ENCODE measurements around the gene TMBIM1. TPM values are rescaled to one million over a fixed set of nuclear protein-coding genes. Genes with fewer than 3 reads are reported as not detected.

Gene TMBIM1
- total RNA-seq, 2 donors from 2014 or later: 317 to 426 TPM

GRCh38 chr2:218296847-218297246, 4.5 kb upstream of the TMBIM1 start:
- intact Hi-C loops (cut with DNase I, micrococcal nuclease): no loop called here
- ATAC-seq (no peak), DNase-seq (no peak)

- DNase-seq: no peak
- no peak for ATAC-seq
- intact Hi-C loops (cut with DNase I, micrococcal nuclease): no loop called here
Measured at GRCh38 chr2:218296200-218296599, 3.9 kb upstream of the TMBIM1 start.

GRCh38 chr2:218295029-218295428, 2.7 kb upstream of the TMBIM1 start:
- DNase-seq (no peak), ATAC-seq (peak; percentile 11)
- intact Hi-C loops (cut with DNase I, micrococcal nuclease): no loop called here

GRCh38 chr2:218294430-218295022, 2.2 kb upstream of the TMBIM1 start:
- ATAC-seq (no peak), DNase-seq (no peak)
- intact Hi-C loops (cut with DNase I, micrococcal nuclease): no loop called here

- no peak for DNase-seq
- ATAC-seq: no peak
- intact Hi-C loops (cut with DNase I, micrococcal nuclease): no loop called here
Measured at GRCh38 chr2:218293715-218294429, 1.6 kb upstream of the TMBIM1 start.

GRCh38 chr2:218291318-218292047, 820 bp downstream of the TMBIM1 start:
- DNase-seq: peak in 1 of 2 donors; percentile 47
- ATAC-seq: peak; percentile 8
- intact Hi-C loops (cut with DNase I, micrococcal nuclease): no loop called here

- ATAC-seq: no peak
- peak in 1 of 2 donors; percentile 53 for DNase-seq
- intact Hi-C loops (cut with DNase I, micrococcal nuclease): no loop called here
Measured at GRCh38 chr2:218290316-218291261, 1.7 kb downstream of the TMBIM1 start.

- DNase-seq: no peak
- intact Hi-C loops (cut with DNase I, micrococcal nuclease): no loop called here
- peak; percentile 9 for ATAC-seq
Measured at GRCh38 chr2:218289639-218290315, 2.5 kb downstream of the TMBIM1 start.

- peak; percentile 73 for ATAC-seq
Measured at GRCh38 chr2:218286570-218287459, 5.5 kb downstream of the TMBIM1 start.

GRCh38 chr2:218285604-218286003, 6.7 kb downstream of the TMBIM1 start:
- ATAC-seq (no peak), DNase-seq (no peak)
- intact Hi-C loops (cut with DNase I, micrococcal nuclease): no loop called here

More at GRCh38 chr2:218286570-218287459, 5.5 kb downstream of the TMBIM1 start:
- intact Hi-C loops (cut with DNase I, micrococcal nuclease): no loop called here
- DNase-seq: peak; percentile 94 to 98

- intact Hi-C loops (cut with DNase I, micrococcal nuclease): no loop called here
- ATAC-seq (no peak), DNase-seq (peak; percentile 54 to 74)
Measured at GRCh38 chr2:218284106-218284811, 8.0 kb downstream of the TMBIM1 start.

- ATAC-seq: no peak
- intact Hi-C loops (cut with DNase I, micrococcal nuclease): no loop called here
- DNase-seq: no peak
Measured at GRCh38 chr2:218282173-218282991, 9.9 kb downstream of the TMBIM1 start.

- intact Hi-C loops (cut with DNase I, micrococcal nuclease): no loop called here
- no peak for DNase-seq
- ATAC-seq: no peak
Measured at GRCh38 chr2:218281449-218281848, 10.9 kb downstream of the TMBIM1 start.

GRCh38 chr2:218280260-218280870, 11.9 kb downstream of the TMBIM1 start:
- ATAC-seq (no peak), DNase-seq (no peak)
- intact Hi-C loops (cut with DNase I, micrococcal nuclease): no loop called here

GRCh38 chr2:218278531-218279360, 13.6 kb downstream of the TMBIM1 start:
- intact Hi-C loops (cut with DNase I, micrococcal nuclease): no loop called here
- ATAC-seq (no peak), DNase-seq (no peak)
